Measurements from ENCODE around the gene NABP2.

DNA sequence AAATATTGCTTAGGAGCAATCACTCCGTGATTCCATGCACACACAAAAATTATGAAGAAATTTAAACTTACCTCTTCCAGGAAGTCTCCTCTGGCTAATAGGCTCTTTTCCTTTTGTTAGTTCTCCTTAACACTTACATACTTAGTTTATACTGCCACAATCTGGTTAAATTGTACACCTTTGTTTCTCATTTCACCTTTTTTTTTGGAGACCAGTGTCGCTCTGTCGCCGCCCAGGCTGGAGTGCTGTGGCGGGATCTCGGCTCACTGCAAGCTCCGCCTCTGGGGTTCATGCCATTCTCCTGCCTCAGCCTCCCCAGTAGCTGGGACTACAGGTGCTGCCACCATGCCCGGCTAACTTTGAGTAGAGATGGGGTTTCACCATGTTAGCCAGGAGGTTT lies 36.2 kb downstream of the NABP2 start:
- TF ChIP-seq, protein P1, sequence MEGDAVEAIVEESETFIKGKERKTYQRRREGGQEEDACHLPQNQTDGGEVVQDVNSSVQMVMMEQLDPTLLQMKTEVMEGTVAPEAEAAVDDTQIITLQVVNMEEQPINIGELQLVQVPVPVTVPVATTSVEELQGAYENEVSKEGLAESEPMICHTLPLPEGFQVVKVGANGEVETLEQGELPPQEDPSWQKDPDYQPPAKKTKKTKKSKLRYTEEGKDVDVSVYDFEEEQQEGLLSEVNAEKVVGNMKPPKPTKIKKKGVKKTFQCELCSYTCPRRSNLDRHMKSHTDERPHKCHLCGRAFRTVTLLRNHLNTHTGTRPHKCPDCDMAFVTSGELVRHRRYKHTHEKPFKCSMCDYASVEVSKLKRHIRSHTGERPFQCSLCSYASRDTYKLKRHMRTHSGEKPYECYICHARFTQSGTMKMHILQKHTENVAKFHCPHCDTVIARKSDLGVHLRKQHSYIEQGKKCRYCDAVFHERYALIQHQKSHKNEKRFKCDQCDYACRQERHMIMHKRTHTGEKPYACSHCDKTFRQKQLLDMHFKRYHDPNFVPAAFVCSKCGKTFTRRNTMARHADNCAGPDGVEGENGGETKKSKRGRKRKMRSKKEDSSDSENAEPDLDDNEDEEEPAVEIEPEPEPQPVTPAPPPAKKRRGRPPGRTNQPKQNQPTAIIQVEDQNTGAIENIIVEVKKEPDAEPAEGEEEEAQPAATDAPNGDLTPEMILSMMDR (IDR thresholded peaks at IDR 0.05; ENCODE audit: poor library complexity, severe bottlenecking), result no peak
- TF ChIP-seq TAF1 (IDR thresholded peaks at IDR 0.05; ENCODE audit: low read depth), result no peak
- TF ChIP-seq, protein P2, sequence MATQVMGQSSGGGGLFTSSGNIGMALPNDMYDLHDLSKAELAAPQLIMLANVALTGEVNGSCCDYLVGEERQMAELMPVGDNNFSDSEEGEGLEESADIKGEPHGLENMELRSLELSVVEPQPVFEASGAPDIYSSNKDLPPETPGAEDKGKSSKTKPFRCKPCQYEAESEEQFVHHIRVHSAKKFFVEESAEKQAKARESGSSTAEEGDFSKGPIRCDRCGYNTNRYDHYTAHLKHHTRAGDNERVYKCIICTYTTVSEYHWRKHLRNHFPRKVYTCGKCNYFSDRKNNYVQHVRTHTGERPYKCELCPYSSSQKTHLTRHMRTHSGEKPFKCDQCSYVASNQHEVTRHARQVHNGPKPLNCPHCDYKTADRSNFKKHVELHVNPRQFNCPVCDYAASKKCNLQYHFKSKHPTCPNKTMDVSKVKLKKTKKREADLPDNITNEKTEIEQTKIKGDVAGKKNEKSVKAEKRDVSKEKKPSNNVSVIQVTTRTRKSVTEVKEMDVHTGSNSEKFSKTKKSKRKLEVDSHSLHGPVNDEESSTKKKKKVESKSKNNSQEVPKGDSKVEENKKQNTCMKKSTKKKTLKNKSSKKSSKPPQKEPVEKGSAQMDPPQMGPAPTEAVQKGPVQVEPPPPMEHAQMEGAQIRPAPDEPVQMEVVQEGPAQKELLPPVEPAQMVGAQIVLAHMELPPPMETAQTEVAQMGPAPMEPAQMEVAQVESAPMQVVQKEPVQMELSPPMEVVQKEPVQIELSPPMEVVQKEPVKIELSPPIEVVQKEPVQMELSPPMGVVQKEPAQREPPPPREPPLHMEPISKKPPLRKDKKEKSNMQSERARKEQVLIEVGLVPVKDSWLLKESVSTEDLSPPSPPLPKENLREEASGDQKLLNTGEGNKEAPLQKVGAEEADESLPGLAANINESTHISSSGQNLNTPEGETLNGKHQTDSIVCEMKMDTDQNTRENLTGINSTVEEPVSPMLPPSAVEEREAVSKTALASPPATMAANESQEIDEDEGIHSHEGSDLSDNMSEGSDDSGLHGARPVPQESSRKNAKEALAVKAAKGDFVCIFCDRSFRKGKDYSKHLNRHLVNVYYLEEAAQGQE (IDR thresholded peaks at IDR 0.05; ENCODE audit: borderline replicate concordance), result no peak
- no peak for TF ChIP-seq RAD21 (conservative IDR thresholded peaks at IDR 0.05)
- TF ChIP-seq EP300 (conservative IDR thresholded peaks at IDR 0.05; ENCODE audit: poor library complexity, severe bottlenecking), result no peak
- no peak for TF ChIP-seq MXI1 (conservative IDR thresholded peaks at IDR 0.05; ENCODE audit: poor library complexity, severe bottlenecking)
- no peak for TF ChIP-seq POLR2AphosphoS5 (IDR thresholded peaks at IDR 0.05)
- TF ChIP-seq EZH2 (IDR thresholded peaks at IDR 0.05; ENCODE audit: borderline replicate concordance, insufficient read depth, low read length, poor library complexity, severe bottlenecking), result no peak

All from neural cell (in vitro differentiated cells).